Ramos (cell line): ENCODE data around the gene RSU1.

Experiments
- in situ Hi-C: fragments of 300-500 bp; cut with MboI; formaldehyde crosslinking; loops from one replicate; pipeline ENCODE4 v1.14.3; 2022; ENCODE audit warnings: low sequenced_read_pairs; ENCODE audit not compliant: unreplicated experiment

RSU1 gene

DNA sequence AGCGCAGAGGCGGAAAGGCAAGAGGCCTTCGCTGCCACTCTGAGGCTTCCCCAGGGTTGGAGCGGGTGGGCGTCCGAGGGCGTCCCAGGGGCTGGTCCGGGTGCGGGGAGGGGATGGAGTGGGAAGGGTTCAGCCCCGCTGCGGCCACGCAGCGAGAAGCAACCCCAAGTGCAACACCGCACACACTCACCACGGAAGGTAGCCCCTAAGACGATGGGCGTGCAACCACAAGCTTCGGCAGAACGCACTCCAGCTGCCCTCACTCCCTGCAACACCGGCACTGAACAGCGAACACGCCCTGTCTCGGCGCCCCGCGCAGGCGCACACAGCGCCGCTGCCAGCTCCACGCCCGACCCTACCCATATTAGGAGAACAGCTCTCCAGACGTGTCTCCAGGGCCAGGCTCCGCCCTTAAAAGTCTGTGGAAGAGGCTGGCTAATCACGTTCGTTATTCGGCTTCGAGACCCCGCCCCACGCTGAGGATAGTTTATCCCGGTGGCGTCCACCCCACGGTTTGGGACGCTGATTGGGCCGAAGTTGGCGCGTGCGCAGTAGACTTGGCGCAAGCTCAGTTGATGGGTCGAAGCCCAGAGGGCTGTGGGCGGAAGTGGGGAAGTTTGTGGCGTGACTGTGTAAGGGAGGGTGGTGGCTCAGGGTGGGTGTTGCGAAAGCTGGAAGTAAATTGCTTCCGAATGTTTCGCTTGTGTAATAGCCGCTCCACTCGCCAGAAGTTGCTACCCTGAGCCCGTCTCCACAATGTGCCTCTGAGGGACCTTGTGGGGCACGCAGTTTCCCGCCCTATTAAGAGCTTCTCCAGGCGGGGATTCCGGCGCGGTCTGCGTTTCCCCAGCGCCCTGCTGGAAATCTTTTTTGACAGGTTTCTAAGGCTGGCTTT lies at the start of gene RSU1:
RSU1 (minus strand) TSS at position 300 of the 895 bp plus-strand sequence. CDS start 343 bp downstream, outside the sequence.
- in situ Hi-C loops = no loop called here

DNA sequence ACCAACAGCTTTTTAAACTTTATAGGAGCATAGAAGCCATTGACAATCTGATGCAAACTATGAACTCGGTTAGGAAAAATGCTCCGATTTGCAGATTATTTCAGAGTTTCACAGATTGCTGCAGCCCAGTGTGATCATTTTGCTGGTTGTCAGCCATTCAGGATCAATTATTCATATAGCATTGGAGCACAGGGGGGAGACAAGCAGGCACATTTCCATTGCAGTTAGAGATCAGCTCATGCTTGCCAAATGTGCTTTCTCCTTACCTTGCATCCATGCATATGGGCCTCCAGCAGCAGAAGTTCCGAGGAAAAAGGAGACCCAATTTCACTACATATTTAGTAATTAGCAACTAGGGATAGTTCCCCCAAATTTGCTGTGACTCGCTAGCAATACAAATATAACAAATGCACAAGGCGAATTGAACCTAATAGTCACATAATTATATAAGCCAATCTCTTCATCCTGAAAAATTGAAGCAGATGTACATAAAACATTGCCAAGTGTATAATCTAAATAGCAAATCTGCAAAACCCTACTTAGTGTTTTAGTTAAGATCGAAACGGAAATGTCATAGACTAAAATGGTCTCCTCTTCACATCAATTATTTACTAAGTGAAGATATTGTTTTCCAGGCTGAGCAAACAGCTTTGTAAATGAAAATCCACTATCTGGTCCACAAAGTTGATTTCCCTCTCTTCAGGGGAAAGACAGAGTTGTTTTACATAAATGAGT lies 49.5 kb upstream of the RSU1 start:
- in situ Hi-C loops = no loop called here

DNA sequence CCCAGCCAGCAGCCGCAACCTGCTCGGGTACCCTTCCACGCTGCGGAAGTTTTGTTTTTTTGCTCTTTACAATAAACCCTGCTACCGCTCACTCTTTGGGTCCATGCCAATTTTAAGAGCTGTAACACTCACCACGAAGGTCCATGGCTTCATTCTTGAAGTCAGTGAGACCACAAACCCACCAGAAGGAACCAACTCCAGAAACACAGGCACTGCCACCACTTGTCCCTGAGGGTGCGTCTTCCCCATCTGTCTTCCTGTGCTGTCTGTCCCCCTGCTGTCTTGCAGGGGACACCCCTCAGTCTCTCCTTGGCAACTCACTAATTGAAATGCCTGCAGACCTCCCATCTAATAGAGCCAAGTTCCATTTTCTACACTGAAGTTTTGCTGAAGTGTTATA lies 48.5 kb upstream of the RSU1 start:
- in situ Hi-C loops = no loop called here

DNA sequence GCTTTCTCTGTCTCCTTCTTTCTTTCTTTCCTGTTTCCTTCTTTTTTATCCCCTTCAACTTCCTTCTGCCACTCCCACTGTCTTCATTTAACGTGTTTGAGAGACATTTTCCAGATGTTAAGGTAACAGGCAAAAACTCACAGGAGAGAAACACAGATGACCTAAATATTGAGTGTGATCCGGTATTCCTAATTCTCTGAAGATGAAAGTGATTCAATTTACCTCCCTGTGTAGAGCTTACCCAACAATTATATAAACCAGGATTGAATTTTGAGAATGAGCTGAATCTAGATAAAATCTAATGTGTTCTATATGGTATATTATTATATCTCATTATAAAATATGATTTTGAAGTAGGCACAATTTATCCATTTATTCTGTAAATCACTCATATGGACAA lies 46.5 kb upstream of the RSU1 start:
- in situ Hi-C loops = no loop called here

DNA sequence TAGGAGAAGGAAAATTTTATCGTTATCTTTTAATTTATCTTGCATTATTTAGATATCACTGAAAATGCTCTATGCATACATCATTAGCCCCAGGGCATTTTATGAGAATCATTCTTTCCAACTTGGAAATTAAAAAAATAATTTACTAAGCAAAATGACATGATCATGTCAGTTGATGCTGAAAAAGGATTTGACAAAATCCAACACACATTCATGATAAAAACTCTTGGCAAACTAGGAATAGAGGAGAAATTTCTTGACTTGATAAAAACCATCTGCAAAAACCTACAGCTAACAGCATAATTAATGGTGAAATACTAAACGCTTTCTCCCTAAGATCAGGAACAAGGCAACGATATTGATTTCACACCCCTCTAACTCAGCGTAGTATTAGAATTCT lies 40.2 kb upstream of the RSU1 start:
- in situ Hi-C loops = no loop called here

DNA sequence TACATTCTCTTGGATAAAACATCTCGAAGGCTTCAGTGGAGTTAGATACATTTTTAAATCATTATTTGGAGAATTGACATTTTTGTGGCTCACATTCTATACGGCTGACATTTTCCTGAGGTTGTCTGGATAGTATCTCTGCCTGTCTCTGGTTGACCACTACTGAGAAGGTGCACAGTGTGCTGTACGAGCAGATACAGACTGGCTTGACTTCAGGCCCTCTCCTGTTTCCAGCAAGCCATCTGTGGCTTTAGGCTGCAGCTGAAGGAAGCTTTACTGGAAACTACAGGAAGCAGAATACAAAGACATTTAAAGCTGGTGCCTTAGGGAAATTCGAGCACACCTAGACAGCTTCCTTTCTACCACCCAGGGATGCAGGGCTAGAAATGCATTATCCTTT lies 39.3 kb upstream of the RSU1 start:
- in situ Hi-C loops = no loop called here

DNA sequence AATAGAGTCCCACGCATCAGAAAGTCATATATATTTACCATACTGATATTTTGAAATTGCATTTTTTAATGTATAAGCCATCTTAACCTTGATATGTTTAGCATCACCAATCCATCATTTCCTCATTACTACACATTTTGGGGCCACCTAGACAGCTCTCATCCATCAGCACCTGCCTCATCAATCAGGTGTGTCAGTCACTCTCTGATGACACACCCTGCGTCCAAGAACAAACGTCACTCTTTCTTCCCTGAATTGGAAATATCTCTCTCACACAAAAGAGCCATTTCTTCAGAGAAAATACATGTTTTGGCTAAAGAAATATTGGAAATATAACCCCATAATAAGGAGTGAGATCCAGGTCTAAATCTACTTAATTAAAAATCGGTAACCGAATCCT lies 38.9 kb upstream of the RSU1 start:
- in situ Hi-C loops = no loop called here

DNA sequence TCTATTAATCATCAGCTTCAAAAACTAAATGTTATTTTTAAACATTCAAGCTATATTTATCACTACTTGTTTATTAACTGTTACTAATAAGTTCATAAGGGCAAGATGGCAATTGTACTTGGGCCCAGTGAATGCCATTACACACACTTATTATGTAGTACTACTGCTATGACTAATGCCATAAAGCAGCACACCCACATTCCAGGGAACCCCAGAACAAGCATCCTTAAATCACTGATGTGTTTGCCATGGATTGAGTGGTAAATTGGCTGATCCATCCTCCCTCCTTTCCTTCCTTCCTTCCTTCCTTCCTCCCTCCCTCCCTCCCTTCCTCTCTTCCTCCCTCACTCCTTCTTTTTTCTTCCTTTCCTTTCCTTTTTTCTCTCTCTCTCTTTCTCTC lies 37.4 kb upstream of the RSU1 start:
- in situ Hi-C loops = no loop called here

DNA sequence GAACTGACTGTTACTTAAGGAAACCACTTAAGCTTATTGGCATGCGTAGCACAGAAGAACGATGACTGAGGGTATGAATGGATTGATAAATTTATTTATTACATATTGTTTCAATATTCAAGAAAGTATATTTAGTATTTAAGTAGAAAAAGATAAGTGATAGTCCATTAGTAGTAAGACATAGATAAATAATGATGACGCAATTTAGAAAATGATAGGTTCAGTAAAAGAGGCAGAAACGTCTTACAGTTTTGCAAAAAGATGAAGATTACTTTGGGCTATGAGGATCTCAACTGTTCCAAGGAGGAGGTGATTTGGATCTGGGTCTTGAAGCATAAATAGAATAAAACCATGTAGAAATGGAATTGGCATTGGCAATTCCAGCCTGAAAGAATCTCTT lies 36.6 kb upstream of the RSU1 start:
- in situ Hi-C loops = no loop called here

DNA sequence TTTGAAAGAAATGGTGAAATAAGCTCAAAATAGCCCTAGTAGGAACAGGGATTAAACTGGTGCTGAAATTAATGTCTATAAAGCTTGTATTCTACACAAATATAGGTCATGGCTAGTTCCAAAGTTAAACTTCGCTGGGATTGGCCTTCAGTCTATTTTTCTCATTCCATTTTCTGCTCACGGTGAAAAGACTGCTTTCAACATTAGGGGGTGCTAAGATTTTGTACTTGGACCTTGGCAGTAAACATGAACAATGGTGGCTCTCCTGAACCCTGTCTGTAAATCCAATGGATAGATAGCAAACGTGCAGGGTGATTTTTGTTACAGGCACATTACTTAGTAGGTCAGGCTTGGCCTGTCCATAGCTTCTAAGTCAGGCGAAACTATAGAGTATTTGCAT lies 36.0 kb upstream of the RSU1 start:
- in situ Hi-C loops = no loop called here

DNA sequence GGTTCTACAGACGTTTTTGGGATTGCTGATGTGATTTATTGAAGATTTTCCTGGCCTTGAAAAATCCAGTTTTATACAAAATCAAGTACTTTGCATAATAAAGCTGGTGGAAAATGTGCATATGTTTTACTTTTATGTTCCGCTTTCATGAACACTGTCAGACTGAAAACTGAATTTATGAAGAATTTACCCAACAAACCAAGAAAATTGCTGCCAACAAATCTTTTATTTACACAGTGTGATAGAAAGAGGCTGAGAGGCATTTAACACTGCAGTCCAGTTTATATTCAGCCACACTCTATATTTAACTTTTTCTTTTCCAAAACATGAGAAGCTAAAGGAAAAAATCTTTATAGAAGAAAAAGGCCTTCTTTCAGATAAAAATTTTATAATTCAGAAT lies 35.4 kb upstream of the RSU1 start:
- in situ Hi-C loops = no loop called here

DNA sequence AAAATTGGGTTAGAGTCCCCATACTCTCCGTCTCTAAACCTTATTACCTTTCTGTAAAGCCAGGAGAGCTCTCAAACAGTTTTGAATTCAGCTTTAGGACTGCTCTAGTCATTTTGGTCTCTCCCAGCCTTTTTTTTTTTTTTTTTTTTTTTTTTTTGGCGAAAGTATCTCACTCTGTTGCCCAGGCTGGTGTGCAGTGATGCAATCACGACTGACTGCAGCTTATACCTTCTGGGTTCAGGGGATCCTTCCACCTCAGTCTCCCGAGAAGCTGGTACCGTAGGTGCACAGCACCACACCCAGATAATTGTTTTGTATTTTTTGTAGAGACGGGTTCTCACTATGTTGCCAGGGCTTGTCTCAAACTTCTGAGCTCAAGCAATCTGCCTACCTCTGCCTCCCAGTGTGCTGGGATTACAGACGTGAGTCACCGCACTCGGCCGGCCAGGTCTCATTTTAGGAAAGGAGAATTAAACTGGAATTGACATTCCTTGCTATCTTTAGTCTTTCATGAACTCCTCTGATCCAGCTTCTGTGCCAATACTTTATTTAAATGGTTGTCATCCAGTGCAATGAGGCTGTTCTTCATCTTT lies 31.4 kb upstream of the RSU1 start:
- in situ Hi-C loops = loop anchor here (25.0 kb wide), 1 partner anchor 589 kb away; no protein-coding TSS in a partner anchor

DNA sequence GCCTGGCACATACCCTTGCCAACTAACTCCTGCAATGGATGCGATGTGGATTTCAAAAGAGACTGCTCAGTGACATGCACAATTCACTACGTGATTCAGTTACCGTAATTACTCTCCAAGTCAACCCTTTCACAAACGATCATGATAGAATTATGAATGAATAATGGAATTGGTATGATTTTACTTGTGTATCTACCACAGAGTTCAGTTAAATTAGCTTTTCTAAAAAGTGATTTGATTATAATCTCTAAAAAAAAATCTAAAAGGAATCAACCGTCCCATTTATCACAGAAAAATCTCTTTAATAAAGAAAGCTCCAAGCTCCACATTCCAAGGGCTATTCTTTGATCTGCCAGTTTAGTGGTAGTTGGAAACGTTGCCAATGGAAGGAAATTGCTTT lies 30.4 kb upstream of the RSU1 start:
- in situ Hi-C loops = loop anchor here (25.0 kb wide), 1 partner anchor 590 kb away; no protein-coding TSS in a partner anchor

DNA sequence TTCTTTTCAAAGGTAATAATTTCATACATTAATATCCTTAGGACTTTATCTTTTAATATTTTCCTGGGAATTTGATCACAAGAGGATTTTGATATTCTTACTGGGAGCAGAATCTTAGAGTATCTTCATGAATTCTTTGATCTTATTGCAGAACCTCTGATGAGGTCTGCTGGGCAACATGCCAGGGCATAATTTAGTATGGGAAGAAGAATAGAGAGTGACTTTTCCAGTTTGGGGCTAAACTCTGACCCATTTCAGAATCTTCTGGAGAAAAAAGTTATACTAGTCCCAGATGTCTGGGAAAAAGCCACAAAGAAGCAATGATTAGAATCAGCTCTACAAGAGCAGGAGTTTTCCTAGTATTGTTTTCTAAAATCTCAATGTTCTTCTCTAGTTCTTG lies 28.0 kb upstream of the RSU1 start:
- in situ Hi-C loops = loop anchor here (25.0 kb wide), 1 partner anchor 592 kb away; no protein-coding TSS in a partner anchor

DNA sequence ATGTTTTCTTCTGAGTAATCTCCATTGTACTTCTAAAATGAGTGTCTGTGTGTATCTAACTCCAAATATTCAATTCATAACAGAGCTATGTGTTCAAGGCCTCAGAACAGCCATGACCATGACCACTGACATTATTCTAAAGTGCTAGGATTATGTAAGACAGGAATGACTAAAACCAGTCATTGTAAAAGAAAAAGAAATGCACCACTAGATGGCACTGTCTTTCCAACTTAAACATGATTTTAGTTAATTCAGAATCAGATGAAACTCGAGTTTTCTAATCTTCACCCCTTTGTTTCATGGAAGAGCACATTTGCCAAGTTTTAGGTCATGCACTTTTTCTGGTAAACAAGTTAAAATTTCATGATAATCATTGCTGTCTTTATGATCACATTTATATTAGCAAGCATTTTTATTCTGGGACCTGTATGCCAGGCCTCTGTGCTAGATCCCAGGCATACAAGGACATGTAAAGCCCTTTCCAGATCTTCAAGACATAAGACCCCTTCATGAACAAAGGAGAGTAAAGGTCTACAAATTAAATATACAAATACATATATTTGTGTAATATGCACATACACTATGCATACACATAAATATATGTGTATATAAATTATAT lies 26.1 kb upstream of the RSU1 start:
- in situ Hi-C loops = loop anchor here (25.0 kb wide), 1 partner anchor 594 kb away; no protein-coding TSS in a partner anchor

DNA sequence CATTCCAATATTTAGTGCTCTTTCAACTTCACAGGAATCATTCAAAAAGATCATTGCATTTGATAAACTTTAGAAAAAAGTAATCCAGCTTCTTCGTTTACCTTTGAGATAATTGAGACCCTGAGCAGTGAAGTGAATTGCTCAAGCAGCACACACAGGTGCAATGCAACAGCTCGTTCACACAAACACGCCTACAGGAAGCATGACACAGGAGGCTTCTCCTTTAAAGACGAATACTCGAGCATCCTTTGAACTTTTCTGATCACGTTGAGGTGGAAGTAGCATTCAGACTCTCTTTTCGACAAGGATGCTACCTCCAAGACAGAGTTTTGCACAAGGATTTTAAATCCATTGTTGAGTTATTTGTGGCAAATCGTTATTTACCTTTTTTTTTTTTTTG lies 18.0 kb upstream of the RSU1 start:
- in situ Hi-C loops = loop anchor here (25.0 kb wide), 1 partner anchor 602 kb away; no protein-coding TSS in a partner anchor

DNA sequence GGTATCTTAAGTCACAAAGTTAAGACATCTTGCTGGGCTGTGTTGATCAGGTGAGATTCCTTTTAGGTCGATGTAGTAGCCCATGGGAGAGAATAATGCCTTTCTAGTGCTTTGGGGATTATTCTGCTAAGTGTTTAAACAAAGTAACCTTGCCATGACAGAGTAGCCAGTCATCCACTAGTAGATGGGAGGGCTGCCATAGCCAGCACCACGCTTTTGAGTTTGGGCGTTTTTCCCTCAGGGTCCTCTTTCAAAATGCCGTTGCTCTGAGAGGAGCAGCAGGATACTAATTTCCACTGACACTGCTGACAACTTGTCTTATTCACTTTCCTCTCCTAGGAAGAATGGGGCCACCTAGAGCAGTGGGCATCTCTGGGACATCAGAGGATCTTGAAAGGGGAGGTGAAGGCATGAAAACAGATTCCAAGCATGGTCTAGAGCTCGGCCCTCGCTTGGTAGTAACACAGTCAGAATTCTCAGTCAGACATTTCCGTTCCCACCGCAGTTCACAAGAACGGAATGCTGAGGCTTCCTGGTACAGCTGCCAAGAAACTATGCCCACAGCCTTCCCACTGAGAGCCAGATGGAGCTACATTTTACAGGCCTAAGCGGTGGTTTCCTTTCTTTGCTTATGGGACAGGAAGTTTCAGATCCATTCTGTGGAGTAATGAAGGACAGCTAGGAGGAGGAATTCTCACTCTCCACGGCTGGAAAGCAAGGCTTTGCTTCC lies 15.3 kb upstream of the RSU1 start:
- in situ Hi-C loops = loop anchor here (5.0 to 25.0 kb wide), 2 partner anchors 425 to 605 kb away; no protein-coding TSS in a partner anchor

DNA sequence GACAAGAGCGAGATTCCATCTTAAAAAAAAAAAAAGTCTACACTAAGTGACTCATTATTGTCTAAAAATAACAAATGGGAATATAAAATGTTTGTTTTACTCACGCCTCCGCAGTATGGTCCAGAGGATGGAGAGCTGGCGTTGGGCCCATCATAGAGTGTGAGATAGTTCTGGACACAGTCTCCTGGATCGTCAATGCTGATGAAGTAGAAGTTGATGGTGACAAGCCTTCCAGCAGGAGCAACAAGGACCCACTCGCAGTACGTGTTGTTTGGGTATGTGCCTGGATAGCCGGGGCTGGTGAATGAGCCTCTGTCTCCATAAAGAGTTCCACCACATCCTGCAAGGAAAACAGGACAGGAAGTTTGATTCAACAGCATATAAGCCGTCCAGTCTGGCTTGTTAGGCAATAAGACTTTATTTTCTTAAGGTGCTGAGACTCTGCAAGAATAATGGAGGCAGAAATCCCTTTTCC lies 11.5 kb upstream of the RSU1 start:
- in situ Hi-C loops = loop anchor here (25.0 kb wide), 1 partner anchor 609 kb away; no protein-coding TSS in a partner anchor

DNA sequence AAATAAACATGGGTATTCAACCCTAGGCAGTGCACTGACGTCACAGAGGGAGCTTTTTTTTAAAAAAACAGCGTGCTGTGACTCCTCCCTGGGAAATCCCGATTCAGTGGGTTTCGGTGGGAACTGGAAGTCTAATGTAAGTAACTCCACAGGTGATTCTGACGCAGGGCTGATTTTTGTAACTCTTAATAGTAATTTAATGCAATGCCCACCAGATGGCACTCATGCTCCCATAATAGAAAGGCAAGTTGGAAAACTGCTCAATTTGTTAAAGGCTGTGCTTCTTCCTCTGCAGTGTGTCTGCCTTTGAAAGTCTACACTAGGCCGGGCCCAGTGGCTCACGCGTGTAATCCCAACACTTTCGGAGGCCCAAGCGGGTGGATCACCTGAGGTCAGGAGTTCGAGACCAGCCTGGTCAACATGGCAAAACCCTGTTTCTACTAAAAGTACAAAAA lies 10.9 kb upstream of the RSU1 start:
- in situ Hi-C loops = loop anchor here (25.0 kb wide), 1 partner anchor 609 kb away; no protein-coding TSS in a partner anchor
